ENCODE measurements around the gene ESRRB. TPM values are rescaled to one million over a fixed set of nuclear protein-coding genes. Genes with fewer than 3 reads are reported as not detected.
"Not testable (repeated sequence)": the region's sequence is repeated elsewhere in the genome, so short reads cannot be mapped to it uniquely, and the experiment has no call there.

The ESRRB gene
- total RNA-seq, 1 experiment from 2014 or later = not detected

GRCh38 chr14:76497550-76498462 lies 121.9 kb downstream of the ESRRB start:
- no peak for DNase-seq (ENCODE audit: low spot score)

DNA sequence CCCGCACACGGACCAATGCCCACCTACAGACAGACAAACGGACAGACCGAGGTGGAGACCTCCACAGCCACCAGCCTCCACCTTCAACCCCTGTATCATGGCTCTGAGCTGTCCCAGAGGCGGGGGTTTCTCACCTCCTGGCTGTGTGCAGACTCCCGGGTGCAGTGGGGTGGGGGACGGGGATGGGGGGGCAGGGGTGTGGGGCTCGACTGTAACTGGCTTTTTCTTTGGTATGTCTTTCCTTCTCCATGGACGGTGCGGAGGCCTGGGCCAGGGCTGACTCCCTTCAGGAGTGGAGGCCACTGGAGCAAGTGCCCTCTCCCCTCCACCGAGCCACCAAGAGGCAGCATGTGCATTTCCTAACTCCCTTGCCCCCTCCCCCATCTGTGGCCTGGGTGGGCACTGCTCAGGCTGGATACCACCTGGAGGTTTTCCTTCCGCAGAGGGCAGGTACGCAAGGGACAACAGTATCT lies 122.6 kb downstream of the ESRRB start:
- DNase-seq (ENCODE audit: low spot score) = no peak

DNA sequence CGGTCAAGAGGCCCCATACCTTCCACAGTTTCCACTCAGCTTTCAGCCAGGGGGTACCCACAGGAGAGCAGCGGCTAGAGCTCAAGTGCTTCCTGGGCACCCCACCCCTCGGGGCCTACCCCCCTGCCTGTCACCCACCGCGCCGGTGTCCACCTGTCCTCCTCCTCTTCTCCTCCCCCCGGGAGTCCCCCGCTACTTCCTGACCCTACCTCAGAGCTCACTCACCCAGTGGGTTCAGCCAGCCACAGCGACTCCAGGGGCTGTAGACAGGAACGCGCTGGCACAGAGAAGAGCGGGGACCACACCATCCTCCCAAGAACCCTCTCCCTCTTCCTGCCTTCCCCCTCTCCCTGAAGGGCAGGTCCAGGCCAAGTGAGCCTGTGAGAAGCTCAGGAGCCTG lies 123.0 kb downstream of the ESRRB start:
- DNase-seq (ENCODE audit: low spot score) = no peak

GRCh38 chr14:76499399-76499798 lies 123.5 kb downstream of the ESRRB start:
- DNase-seq (ENCODE audit: low spot score) = no peak

DNA sequence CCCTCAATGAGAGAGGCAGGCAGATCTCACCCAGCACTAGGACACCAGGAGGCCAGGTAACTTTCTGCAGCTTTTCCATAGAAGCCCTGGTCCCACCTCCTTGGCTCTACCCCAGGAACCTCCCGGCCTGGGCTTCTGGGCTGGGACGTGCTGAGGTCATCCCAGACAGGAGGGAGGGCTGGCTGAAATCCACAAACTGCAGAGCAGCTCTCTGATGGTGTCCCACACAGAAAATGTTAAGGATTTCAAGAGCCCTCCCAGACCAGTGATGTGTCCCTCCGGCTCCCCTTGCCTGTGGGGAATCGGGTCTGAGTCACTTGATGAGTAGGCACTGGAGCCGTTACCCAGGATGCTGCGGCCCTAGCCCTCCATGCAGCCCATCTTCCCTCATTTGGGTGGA lies 124.1 kb downstream of the ESRRB start:
- DNase-seq (ENCODE audit: low spot score) = peak; percentile 59

DNA sequence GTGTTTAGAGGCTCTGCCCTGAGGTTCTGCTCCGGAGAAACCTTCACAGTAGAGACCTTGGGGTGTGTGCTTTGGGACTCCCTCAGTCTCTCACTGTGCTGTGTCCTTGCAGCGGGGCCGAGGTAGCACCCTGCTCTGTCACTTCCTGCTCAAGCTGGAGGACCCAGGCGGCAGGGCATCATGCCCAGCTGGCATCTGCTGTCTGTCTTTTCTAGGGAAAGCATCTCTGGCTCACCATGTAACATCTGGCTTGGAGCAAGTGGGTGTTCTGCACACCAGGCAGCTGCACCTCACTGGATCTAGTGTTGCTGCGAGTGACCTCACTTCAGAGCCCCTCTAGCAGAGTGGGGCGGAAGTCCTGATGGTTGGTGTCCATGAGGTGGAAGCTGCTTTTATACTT lies 124.5 kb downstream of the ESRRB start:
- DNase-seq (ENCODE audit: low spot score) = no peak

DNA sequence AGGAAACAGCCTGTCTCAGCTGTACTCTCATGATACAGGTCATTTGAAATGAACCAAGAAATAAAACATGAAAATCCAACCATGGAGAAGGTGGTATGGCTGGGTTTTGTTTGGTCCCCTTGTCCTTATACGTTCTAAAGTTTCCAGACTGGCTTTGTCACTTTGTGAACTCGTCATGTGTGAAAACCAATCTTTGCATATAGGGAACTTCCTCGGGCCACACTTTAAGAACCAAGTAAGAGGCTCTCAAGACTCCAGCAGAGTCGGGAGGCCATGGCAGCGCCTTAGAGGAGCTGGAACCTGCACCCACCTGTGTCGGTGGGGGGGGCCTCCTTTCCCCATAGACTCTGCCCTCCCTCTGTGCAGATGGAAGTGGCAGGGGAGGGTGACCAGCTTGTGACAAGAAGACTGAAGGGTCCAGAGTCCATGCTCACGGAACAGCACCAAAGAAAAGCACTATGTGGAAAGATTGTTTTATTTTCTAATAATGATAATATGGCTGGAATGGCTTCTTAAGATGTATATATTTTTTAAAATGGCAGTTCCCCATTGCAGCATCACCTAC lies 125.3 kb downstream of the ESRRB start:
- no peak for DNase-seq (ENCODE audit: low spot score)

DNA sequence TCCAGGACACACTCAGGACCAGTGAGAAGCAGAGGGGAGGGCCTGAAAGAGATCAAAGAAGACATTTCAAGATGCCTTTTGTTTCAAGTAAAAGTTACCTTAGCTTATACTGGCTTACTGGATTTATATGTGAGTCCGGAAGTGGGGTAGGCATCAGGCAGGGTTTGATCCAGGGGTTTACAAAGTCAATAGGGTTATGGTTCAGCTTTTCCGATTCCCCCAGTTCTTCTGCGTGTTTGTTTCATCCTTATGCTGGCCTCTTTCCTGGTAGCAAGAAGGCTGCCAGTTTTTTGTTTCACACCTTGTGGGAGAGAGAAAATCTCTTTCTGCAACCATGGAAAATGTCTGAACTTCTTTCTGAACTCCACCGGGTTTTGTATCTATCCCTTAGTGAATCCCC lies 126.3 kb downstream of the ESRRB start:
- no peak for DNase-seq (ENCODE audit: low spot score)

GRCh38 chr14:76502638-76503037 lies 126.7 kb downstream of the ESRRB start:
- no peak for DNase-seq (ENCODE audit: low spot score)

DNA sequence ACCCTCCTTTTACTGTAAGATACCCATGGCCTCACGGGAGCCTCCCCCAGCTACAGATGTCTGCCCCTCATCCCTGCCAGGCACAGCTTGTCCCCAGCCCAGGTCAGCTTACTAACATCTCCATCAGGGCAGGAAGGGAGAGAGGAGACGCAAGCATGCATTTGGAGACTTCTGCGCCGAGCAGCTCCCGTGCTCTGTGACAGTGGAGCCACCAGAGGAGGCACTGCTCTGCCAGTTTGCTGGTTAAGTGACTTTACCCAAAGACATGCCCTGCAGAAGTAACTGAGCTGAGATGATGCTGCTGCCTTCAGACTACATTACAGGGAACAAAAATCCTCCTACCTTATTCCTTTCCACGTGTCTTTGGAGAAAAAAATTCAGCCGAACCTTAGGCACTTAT lies 133.4 kb downstream of the ESRRB start:
- DNase-seq (ENCODE audit: low spot score) = no peak

GRCh38 chr14:76510181-76510580 lies 134.2 kb downstream of the ESRRB start:
- DNase-seq (ENCODE audit: low spot score) = no peak

DNA sequence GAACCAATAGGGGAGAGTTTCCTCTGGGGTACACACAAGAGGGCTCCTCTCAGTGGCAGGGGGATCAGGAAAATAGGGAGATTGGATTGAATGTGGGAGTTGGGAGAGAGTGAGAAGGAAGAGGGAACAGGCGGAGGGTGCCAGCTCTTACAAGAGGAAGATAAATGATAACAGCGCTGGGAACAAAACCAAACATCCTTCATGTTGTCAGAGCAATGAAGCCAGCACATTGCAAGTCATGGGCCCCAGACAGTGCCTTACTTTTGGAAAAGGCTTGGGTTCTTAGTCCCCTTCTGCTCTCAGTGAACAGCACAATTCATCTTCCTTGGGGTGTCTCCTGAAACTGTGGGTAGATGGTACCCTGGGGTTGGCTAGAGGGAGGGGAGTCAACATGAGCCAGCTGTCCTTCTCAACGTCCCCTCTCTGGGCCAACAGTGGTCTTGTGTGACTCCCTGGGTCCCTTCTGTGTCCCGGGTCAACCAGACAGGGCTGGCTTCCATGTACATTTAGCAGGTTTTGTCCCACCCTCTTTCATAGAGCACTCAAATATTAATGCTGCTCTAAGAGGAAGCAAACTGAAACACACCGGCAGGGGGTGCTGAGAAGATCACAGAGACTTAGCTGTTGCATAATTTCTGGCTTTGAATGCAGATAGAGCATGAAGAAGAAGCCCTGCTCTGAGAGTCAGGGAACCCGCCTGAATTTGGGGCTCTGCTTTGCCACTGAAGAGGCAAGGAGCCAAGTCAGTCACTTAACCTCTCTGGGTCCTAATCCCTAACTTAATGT lies 138.5 kb downstream of the ESRRB start:
- DNase-seq (ENCODE audit: low spot score) = peak; percentile 5

DNA sequence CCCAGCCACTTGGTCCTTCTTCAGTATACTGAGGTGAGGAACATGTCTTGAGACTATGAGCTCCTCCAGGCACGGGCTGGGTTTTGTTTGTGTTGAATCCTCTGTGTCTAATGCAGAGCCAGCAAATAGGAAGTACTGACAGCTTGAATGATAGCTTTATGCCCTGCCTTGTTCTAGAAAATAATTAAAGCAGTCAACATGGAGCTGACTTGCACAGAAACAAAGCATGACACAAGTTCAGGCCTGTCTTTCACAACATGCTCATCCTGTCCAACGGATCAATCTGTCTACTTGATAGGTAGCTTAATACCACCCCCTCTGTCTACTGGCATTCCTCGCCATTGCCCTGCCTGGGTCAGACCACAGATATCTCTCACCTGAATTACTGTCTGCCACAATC lies 140.9 kb downstream of the ESRRB start:
- DNase-seq (ENCODE audit: low spot score) = no peak

DNA sequence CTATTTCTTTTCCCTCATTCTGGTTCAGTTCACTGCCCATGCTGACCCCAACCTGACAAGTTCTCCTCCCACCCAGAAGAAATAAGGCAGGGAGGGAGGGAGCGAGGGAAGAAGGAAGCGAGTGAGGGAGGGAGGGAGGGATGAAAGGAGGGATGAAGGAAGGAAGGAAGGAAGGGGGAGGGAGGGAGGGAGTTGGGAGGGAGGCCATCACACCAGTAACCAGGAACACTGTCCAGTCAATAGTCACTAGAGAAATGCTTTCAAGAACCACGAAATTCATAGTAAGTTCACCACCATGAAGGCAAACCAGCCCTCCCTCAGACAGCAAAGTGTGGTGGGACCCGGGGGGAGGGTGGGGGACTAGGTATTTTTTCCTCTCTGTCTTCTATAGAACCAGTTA lies 142.4 kb downstream of the ESRRB start:
- no peak for DNase-seq (ENCODE audit: low spot score)

DNA sequence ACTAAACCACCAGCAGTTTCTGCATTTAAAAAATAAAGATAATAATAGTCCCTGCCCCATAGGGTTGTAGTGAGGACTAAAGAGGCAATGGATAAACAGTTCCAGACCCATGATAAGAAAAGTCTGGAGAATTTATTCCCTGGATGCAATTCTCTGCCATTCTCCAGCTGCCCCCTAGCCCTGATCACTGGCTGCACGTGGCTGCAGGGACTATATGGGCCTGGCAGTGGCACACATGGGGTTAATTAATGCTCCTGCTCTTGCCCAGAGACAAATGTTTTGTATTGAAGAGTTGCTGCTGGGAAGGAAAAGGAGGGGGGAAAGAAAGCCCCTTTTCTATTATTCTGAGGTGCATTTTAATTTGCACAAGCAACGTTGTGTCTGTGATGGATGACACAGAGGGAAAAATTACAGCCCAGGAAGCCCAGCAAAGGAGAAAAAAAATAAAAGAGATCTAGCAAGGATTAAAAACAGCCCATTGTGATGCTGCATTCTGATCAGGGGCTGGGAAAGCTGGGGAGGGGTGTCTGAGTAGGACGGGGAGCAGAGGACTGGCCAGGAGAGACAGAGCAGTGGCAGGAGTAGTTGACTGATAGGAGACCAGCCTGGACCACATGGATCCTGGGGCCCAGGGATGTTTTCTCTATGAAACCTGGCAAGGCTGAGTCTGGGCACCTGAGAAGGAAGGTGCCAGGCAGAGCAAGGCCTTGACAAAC lies 149.3 kb downstream of the ESRRB start:
- no peak for DNase-seq (ENCODE audit: low spot score)

- no peak for DNase-seq (ENCODE audit: low spot score)
These were observed 155.1 kb downstream of the ESRRB start for GRCh38 chr14:76531085-76531484.

- DNase-seq (ENCODE audit: low spot score) = no peak
These were observed 155.9 kb downstream of the ESRRB start for GRCh38 chr14:76531821-76532318.

DNA sequence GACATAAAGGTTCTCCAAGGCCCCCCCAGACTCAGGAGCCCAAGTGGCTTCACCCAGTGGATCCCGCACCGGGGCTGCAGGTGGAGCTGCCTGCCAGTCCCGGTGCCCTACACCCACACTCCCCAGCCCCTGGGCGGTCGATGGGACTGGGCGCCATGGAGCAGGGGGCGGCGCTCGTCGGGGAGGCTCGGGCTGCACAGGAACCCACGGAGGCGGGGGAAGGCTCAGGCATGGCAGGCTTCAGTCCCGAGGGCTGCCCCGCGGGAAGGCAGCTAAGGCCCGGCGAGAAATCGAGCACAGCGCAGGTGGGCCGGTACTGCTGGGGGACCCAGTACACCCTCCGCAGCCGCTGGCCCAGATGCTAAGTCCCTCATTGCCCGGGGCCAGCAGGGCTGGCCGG lies 160.7 kb downstream of the ESRRB start:
- not testable (repeated sequence) for DNase-seq (ENCODE audit: low spot score)

- DNase-seq (ENCODE audit: low spot score) = no peak
These were observed 162.1 kb downstream of the ESRRB start for GRCh38 chr14:76537906-76538647.

GRCh38 chr14:76538648-76539008 lies 162.7 kb downstream of the ESRRB start:
- DNase-seq (ENCODE audit: low spot score) = no peak

- no peak for DNase-seq (ENCODE audit: low spot score)
These were observed 163.2 kb downstream of the ESRRB start for GRCh38 chr14:76539130-76539529.
